HG02678 (cell line): ENCODE data around the gene CIDEB.

ENCODE experiments used
- ATAC-seq: cut with Tn5 transposase; IDR thresholded peaks from one replicate; pipeline ENCODE4 v1.9.1; 2021; ENCODE audit warnings: mild to moderate bottlenecking, moderate library complexity; ENCODE audit not compliant: unreplicated experiment

Gene CIDEB

GRCh38 chr14:24256960-24257359, 50.8 kb downstream of the CIDEB start:
- ATAC-seq, result no peak

- no peak for ATAC-seq
Observed at GRCh38 chr14:24255931-24256711, 51.7 kb downstream of the CIDEB start.

- ATAC-seq, result no peak
Observed at GRCh38 chr14:24255438-24255837, 52.3 kb downstream of the CIDEB start.
